ENCODE data around the gene NDN. TPM values are rescaled to one million over a fixed set of nuclear protein-coding genes. Genes with fewer than 3 reads are reported as not detected.

The NDN gene
- total RNA-seq, 1 experiment from 2014 or later = not detected

GRCh38 chr15:23708332-23708731 lies 21.2 kb upstream of the NDN start:
- Histone ChIP-seq H3K36me3 (ENCODE audit: control insufficient read depth, insufficient read depth, low read length) (no peaks in the 10 kb centered on the region), H3K9me3 (peaks cover 6% of the 10 kb centered on the region; the same call in 1 of the 2 replicates), H3K4me3 (ENCODE audit: low read depth, low read length) (no peak overlapping the region), H3K4me1 (no peaks in the 10 kb centered on the region), H3K27me3 (replicated peaks; ENCODE audit: control insufficient read depth, insufficient read depth, low read length) (no peaks in the 10 kb centered on the region)
- POLR2A ChIA-PET = no interaction called here
- H3K36me3 Mint-ChIP-seq (ENCODE audit: insufficient read depth, unreplicated experiment) = no peaks in the 10 kb centered on the region
- intact Hi-C loops (cut with micrococcal nuclease; ENCODE audit: unreplicated experiment) = no loop called here
- TF ChIP-seq CTCF (IDR thresholded peaks at IDR 0.05; ENCODE audit: insufficient read depth in 1 of 2, low read depth in 1 of 2, low read length in 1 of 2, severe bottlenecking in 1 of 2, unreplicated experiment in 1 of 2) = no peak
- H3K9me3 Mint-ChIP-seq (ENCODE audit: unreplicated experiment) = peaks cover 13% of the 10 kb centered on the region
- H3K4me1 Mint-ChIP-seq (ENCODE audit: low read depth, unreplicated experiment) = no peaks in the 10 kb centered on the region
- no peak for DNase-seq
- no peak overlapping the region for H3K27ac Mint-ChIP-seq (ENCODE audit: unreplicated experiment)
- no peaks in the 10 kb centered on the region for H3K27me3 Mint-ChIP-seq (ENCODE audit: insufficient read depth, unreplicated experiment)
- H3K4me3 Mint-ChIP-seq (ENCODE audit: unreplicated experiment) = no peak overlapping the region
- CTCF ChIA-PET = no interaction called here
- BruUV-seq (replicated peaks) = no TSS peak

DNA sequence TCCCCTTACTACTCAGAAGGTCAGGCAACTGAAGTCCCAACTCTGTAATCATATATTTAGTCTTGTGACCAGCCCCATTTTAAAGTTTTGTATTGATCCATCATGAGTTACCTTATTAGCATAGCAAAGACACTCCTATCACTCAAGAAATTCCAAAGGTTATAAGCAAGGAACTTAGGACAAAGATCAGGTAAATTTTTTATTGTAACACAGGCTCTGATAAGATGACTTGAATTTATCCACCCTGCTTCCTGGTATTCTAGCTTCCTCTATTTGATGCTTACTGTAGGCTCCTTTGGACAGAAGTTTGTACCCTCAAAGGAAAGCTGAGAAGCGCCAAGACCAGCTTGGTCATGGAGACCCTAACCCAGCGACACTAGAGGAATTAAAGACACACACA lies 8.2 kb upstream of the NDN start:
- H3K36me3 ChIP-seq (ENCODE audit: control insufficient read depth, insufficient read depth, low read length) = no peaks in the 10 kb centered on the region
- Mint-ChIP-seq H3K4me1 (ENCODE audit: low read depth, unreplicated experiment) (no peaks in the 10 kb centered on the region), H3K27ac (ENCODE audit: unreplicated experiment) (no peak overlapping the region), H3K4me3 (ENCODE audit: unreplicated experiment) (no peak overlapping the region), H3K27me3 (ENCODE audit: insufficient read depth, unreplicated experiment) (no peaks in the 10 kb centered on the region), H3K9me3 (ENCODE audit: unreplicated experiment) (peaks cover 55% of the 10 kb centered on the region), H3K36me3 (ENCODE audit: insufficient read depth, unreplicated experiment) (no peaks in the 10 kb centered on the region)
- intact Hi-C loops (cut with micrococcal nuclease; ENCODE audit: unreplicated experiment) = no loop called here
- no peak for DNase-seq
- no peaks in the 10 kb centered on the region for H3K27me3 ChIP-seq (replicated peaks; ENCODE audit: control insufficient read depth, insufficient read depth, low read length)
- no peak for TF ChIP-seq CTCF (IDR thresholded peaks at IDR 0.05; ENCODE audit: insufficient read depth in 1 of 2, low read depth in 1 of 2, low read length in 1 of 2, severe bottlenecking in 1 of 2, unreplicated experiment in 1 of 2)
- no TSS peak for BruUV-seq (replicated peaks)
- H3K4me3 ChIP-seq (ENCODE audit: low read depth, low read length) = no peak overlapping the region
- ChIA-PET POLR2A (no interaction called here), CTCF (no interaction called here)
- no peaks in the 10 kb centered on the region for H3K9me3 ChIP-seq
- H3K4me1 ChIP-seq = peaks cover 9% of the 10 kb centered on the region; the same call in 1 of the 2 replicates

- ChIA-PET POLR2A (no interaction called here), CTCF (no interaction called here)
- Mint-ChIP-seq H3K4me3 (ENCODE audit: unreplicated experiment) (no peak overlapping the region), H3K27me3 (ENCODE audit: insufficient read depth, unreplicated experiment) (no peaks in the 10 kb centered on the region), H3K27ac (ENCODE audit: unreplicated experiment) (no peak overlapping the region), H3K4me1 (ENCODE audit: low read depth, unreplicated experiment) (peaks cover 6% of the 10 kb centered on the region), H3K36me3 (ENCODE audit: insufficient read depth, unreplicated experiment) (no peaks in the 10 kb centered on the region), H3K9me3 (ENCODE audit: unreplicated experiment) (peaks cover 62% of the 10 kb centered on the region)
- intact Hi-C loops (cut with micrococcal nuclease; ENCODE audit: unreplicated experiment) = no loop called here
- Histone ChIP-seq H3K9me3 (no peaks in the 10 kb centered on the region), H3K4me3 (ENCODE audit: low read depth, low read length) (no peak overlapping the region), H3K4me1 (peaks cover 12% of the 10 kb centered on the region; the same call in 1 of the 2 replicates), H3K36me3 (ENCODE audit: control insufficient read depth, insufficient read depth, low read length) (no peaks in the 10 kb centered on the region), H3K27me3 (replicated peaks; ENCODE audit: control insufficient read depth, insufficient read depth, low read length) (no peaks in the 10 kb centered on the region)
- DNase-seq = no peak
- no TSS peak for BruUV-seq (replicated peaks)
- no peak for TF ChIP-seq CTCF (IDR thresholded peaks at IDR 0.05; ENCODE audit: insufficient read depth in 1 of 2, low read depth in 1 of 2, low read length in 1 of 2, severe bottlenecking in 1 of 2, unreplicated experiment in 1 of 2)
These were observed 7.5 kb upstream of the NDN start for GRCh38 chr15:23694592-23694991.

All from Caco-2 (cell line).